HCT116 (cell line): ENCODE measurements around the gene DNM1L. TPM values are rescaled to one million over a fixed set of nuclear protein-coding genes. Genes with fewer than 3 reads are reported as not detected.

Experiments
- ATAC-seq: fragments of 200-7000 bp; cut with Tn5 transposase; 2 replicates; pipeline ENCODE4 v1.9.1; 2020; ENCODE audit warnings: mild to moderate bottlenecking, moderate library complexity
- BruUV-seq: library from RNA; stranded (reverse); fragments of 400-500 nt; replicated peaks from 2 replicates; lab custom pipeline; 2021; lab: Mats Ljungman, UMichigan
- CTCF ChIA-PET: fragments of 300-600 bp; sonication (Branson Sonifier 250); formaldehyde crosslinking; loops from one replicate; lab custom pipeline; 2021; ENCODE audit warnings: antibody characterized with exemption; lab: Charles Lee
- POLR2A ChIA-PET: fragments of 300-600, 350-600 bp; sonication (Branson Sonifier 250); formaldehyde crosslinking; loops from one replicate; lab custom pipeline; 2021; ENCODE audit warnings: antibody characterized with exemption; lab: Charles Lee
- RAD21 ChIA-PET, 2 experiments: fragments of 300-600 bp; sonication (Branson Sonifier 250); formaldehyde crosslinking; loops; one replicate each; lab custom pipeline; 2023; ENCODE audit warnings: low total read pairs in 2 of 2; ENCODE audit not compliant: uncharacterized antibody in 2 of 2, unreplicated experiment in 2 of 2, low non-redundant PET in 1 of 2; lab: Charles Lee
- DNase-seq: peaks from one replicate; pipeline ENCODE4 v3.0.0-alpha.2; 2010; ENCODE audit warnings: low read depth, low spot score
- H2AFZ ChIP-seq: fragments of 200-600 bp; shearing (Covaris generic), sonication (generic); 2 replicates; pipeline ENCODE4 v1.6.1; 2017; ENCODE audit warnings: low read depth, mixed run types, mixed read lengths, antibody characterized with exemption, low read length; ENCODE audit not compliant: poor library complexity, severe bottlenecking
- H3K27ac ChIP-seq: 2 replicates; pipeline ENCODE4 v1.5.1; 2012; ENCODE audit warnings: low read depth, low read length
- H3K27me3 ChIP-seq: fragments of 200-600 bp; sonication (generic); 2 replicates; pipeline ENCODE4 v1.6.1; 2016; ENCODE audit warnings: mixed run types, low read length, mixed read lengths; ENCODE audit not compliant: insufficient read depth
- H3K36me3 ChIP-seq, 2 experiments: fragments of 200-500 bp in 1 of 2; fragments of 200-600 bp in 1 of 2; sonication (Bioruptor generic) in 1 of 2; sonication (generic) in 1 of 2; 2 replicates each; pipeline versions ENCODE4 v1.5.1 to v1.6.1; 2014 to 2016; ENCODE audit warnings: low read length in 2 of 2, inconsistent platforms in 1 of 2, mixed read lengths in 1 of 2, mixed run types in 1 of 2; ENCODE audit not compliant: insufficient read depth in 2 of 2, control insufficient read depth in 1 of 2
- H3K4me1 ChIP-seq, 2 experiments: fragments of 200-600 bp in 1 of 2; sonication (generic) in 1 of 2; 2 replicates each; pipeline versions ENCODE4 v1.5.1 to v1.6.1; 2012 to 2017; ENCODE audit warnings: low read length in 2 of 2, inconsistent platforms in 1 of 2, mild to moderate bottlenecking in 1 of 2, mixed read lengths in 1 of 2, mixed run types in 1 of 2, moderate library complexity in 1 of 2; ENCODE audit not compliant: insufficient read depth in 2 of 2, control insufficient read depth in 1 of 2
- H3K4me2 ChIP-seq: fragments of 200-600 bp; sonication (generic); 2 replicates; pipeline ENCODE4 v1.6.1; 2017; ENCODE audit warnings: mixed run types, low read length, mixed read lengths
- H3K4me3 ChIP-seq, 2 experiments: fragments of 200-600 bp in 1 of 2; sonication (generic) in 1 of 2; replicated peaks in 1 of 2; 2 replicates each; pipeline ENCODE4 v1.5.1; 2011 to 2016; ENCODE audit warnings: low read length in 2 of 2, control low read depth in 1 of 2, low read depth in 1 of 2, mild to moderate bottlenecking in 1 of 2, mixed read lengths in 1 of 2, mixed run types in 1 of 2
- H3K79me2 ChIP-seq: fragments of 200-600 bp; sonication (generic); 2 replicates; pipeline ENCODE4 v1.6.1; 2017; ENCODE audit warnings: mild to moderate bottlenecking, mixed run types, low read length, moderate library complexity, mixed read lengths; ENCODE audit not compliant: insufficient read depth
- H3K9ac ChIP-seq: fragments of 200-600 bp; sonication (generic); 2 replicates; pipeline ENCODE4 v1.6.1; 2016; ENCODE audit warnings: low read length, mixed read lengths
- H3K9me2 ChIP-seq: fragments of 200-600 bp; sonication (generic), shearing (Covaris generic); 2 replicates; pipeline ENCODE4 v1.6.1; 2017; ENCODE audit warnings: mixed run types, mild to moderate bottlenecking, moderate library complexity; ENCODE audit not compliant: insufficient read depth
- H3K9me3 ChIP-seq, 2 experiments: fragments of 200-500 bp in 1 of 2; fragments of 200-600 bp in 1 of 2; sonication (Bioruptor generic) in 1 of 2; sonication (generic) in 1 of 2; 2 replicates each; pipeline ENCODE4 v1.6.1; 2014 to 2017; ENCODE audit warnings: low read length in 2 of 2, mixed read lengths in 2 of 2, inconsistent platforms in 1 of 2, low read depth in 1 of 2, mild to moderate bottlenecking in 1 of 2, mixed run types in 1 of 2, moderate library complexity in 1 of 2; ENCODE audit not compliant: control insufficient read depth in 1 of 2, insufficient read depth in 1 of 2
- H4K20me1 ChIP-seq: fragments of 200-600 bp; sonication (generic), shearing (Covaris generic); 2 replicates; pipeline ENCODE4 v1.6.1; 2017; ENCODE audit warnings: mixed run types, mild to moderate bottlenecking, moderate library complexity; ENCODE audit not compliant: insufficient read depth
- CEBPB ChIP-seq: IDR thresholded peaks from 2 replicates; pipeline ENCODE4 v1.6.1; 2012; ENCODE audit warnings: low read depth
- EGR1 ChIP-seq: IDR thresholded peaks from 2 replicates; pipeline ENCODE4 v1.6.1; 2012; ENCODE audit warnings: low read depth
- ELF1 ChIP-seq: IDR thresholded peaks from 2 replicates; pipeline ENCODE4 v1.6.1; 2012; ENCODE audit warnings: low read depth, borderline replicate concordance
- JUND ChIP-seq: IDR thresholded peaks from 2 replicates; pipeline ENCODE4 v1.6.1; 2012
- POLR2A ChIP-seq: IDR thresholded peaks from 2 replicates; pipeline ENCODE4 v1.7.0; 2011; ENCODE audit warnings: borderline replicate concordance; ENCODE audit not compliant: insufficient read depth, insufficient read length; ENCODE audit errors: extremely low read depth
- REST ChIP-seq: IDR thresholded peaks from 2 replicates; pipeline ENCODE4 v1.6.1; 2012; ENCODE audit warnings: low read depth
- SIN3A ChIP-seq: IDR thresholded peaks from 2 replicates; pipeline ENCODE4 v1.6.1; 2012; ENCODE audit warnings: low read depth
- SP1 ChIP-seq: IDR thresholded peaks from 2 replicates; pipeline ENCODE4 v1.6.1; 2012; ENCODE audit warnings: low read depth
- SRF ChIP-seq: IDR thresholded peaks from 2 replicates; pipeline ENCODE4 v1.6.1; 2012; ENCODE audit warnings: low read depth
- TCF7L2 ChIP-seq: IDR thresholded peaks from 2 replicates; pipeline ENCODE4 v1.7.0; 2011; ENCODE audit warnings: borderline replicate concordance, inconsistent platforms; ENCODE audit not compliant: insufficient read depth, insufficient read length; ENCODE audit errors: extremely low read depth
- YY1 ChIP-seq: IDR thresholded peaks from 2 replicates; pipeline ENCODE4 v1.6.1; 2011; ENCODE audit warnings: low read length, low read depth, moderate library complexity, mild to moderate bottlenecking; ENCODE audit not compliant: insufficient replicate concordance; ENCODE audit errors: extremely low read depth
- ZBTB33 ChIP-seq: IDR thresholded peaks from 2 replicates; pipeline ENCODE4 v1.6.1; 2011; ENCODE audit warnings: mild to moderate bottlenecking, low read length, moderate library complexity; ENCODE audit not compliant: insufficient replicate concordance; ENCODE audit errors: extremely low read depth
- intact Hi-C: fragments of 100-400 bp; cut with micrococcal nuclease; formaldehyde crosslinking; loops from 2 replicates; pipeline ENCODE4 v1.10.0; 2022
- total RNA-seq: library from RNA; stranded (reverse); gene quantifications from one replicate; pipeline ENCODE4 v1.2.1, GENCODE V29; 2021; ENCODE audit not compliant: unreplicated experiment

The DNM1L gene
- total RNA-seq, 1 experiment from 2014 or later: 69.7 TPM

- TF ChIP-seq ELF1: no peak
- TF ChIP-seq CEBPB: no peak
- no peak for TF ChIP-seq REST
- TF ChIP-seq SP1: no peak
- BruUV-seq: no TSS peak
- H3K36me3 ChIP-seq: no peaks in the 10 kb centered on the region
- H3K9me2 ChIP-seq: no peaks in the 10 kb centered on the region
- no peaks in the 10 kb centered on the region for H3K9me3 ChIP-seq
- POLR2A ChIA-PET: no interaction called here
- RAD21 ChIA-PET: no interaction called here
- no peak overlapping the region for H2AFZ ChIP-seq
- no peak overlapping the region for H3K9ac ChIP-seq
- H3K79me2 ChIP-seq: no peaks in the 10 kb centered on the region
- ATAC-seq: no peak
- no peak for DNase-seq
- no peak overlapping the region for H3K4me3 ChIP-seq
- peaks cover 0 to 4% of the 10 kb centered on the region in 2 experiments; a peak in 1 of 4 replicates for H3K4me1 ChIP-seq
- CTCF ChIA-PET: no interaction called here
- no peak overlapping the region for H3K27ac ChIP-seq
- H4K20me1 ChIP-seq: no peaks in the 10 kb centered on the region
- no peaks in the 10 kb centered on the region for H3K27me3 ChIP-seq
- H3K4me2 ChIP-seq: no peak overlapping the region
- intact Hi-C loops: loop anchor here (5.0 kb wide), 1 partner anchor 203 kb away; no protein-coding TSS in a partner anchor
Observed at GRCh38 chr12:32659908-32660440, 19.1 kb upstream of the DNM1L start.

- intact Hi-C loops: no loop called here
- no peaks in the 10 kb centered on the region for H4K20me1 ChIP-seq
- H3K27me3 ChIP-seq: no peaks in the 10 kb centered on the region
- H3K9me3 ChIP-seq: no peaks in the 10 kb centered on the region
- no peaks in the 10 kb centered on the region for H3K36me3 ChIP-seq
- RAD21 ChIA-PET: interaction anchor here in 1 of 2 experiments (0.6 kb wide), 1 partner anchor 1009 kb away, joined by 3 read pairs; no protein-coding TSS in a partner anchor
- H3K4me1 ChIP-seq: peaks cover 0 to 7% of the 10 kb centered on the region in 2 experiments; a peak in 1 of 4 replicates
- no peak overlapping the region for H3K4me3 ChIP-seq
- H3K9me2 ChIP-seq: no peaks in the 10 kb centered on the region
- H3K79me2 ChIP-seq: no peaks in the 10 kb centered on the region
- H3K9ac ChIP-seq: no peak overlapping the region
- DNase-seq: no peak
- no TSS peak for BruUV-seq
- no peak for ATAC-seq
- POLR2A ChIA-PET: no interaction called here
- no peak overlapping the region for H3K4me2 ChIP-seq
- CTCF ChIA-PET: no interaction called here
- H3K27ac ChIP-seq: no peak overlapping the region
- H2AFZ ChIP-seq: no peak overlapping the region
- TF ChIP-seq EGR1: no peak
- no peak for TF ChIP-seq SIN3A
- no peak for TF ChIP-seq YY1
- no peak for TF ChIP-seq SP1
- TF ChIP-seq TCF7L2: no peak
- TF ChIP-seq POLR2A: no peak
- no peak for TF ChIP-seq SRF
- TF ChIP-seq JUND: no peak
- TF ChIP-seq ZBTB33: no peak
Observed at GRCh38 chr12:32661706-32662105, 17.4 kb upstream of the DNM1L start.
